HEK293T (cell line): Measurements from ENCODE around the gene BTG4.

ENCODE experiments used
- CTCF ChIA-PET: fragments of 350-600 bp; formaldehyde crosslinking; extraction: SDS; loops from one replicate; lab custom pipeline; 2021; ENCODE audit warnings: antibody characterized with exemption, inconsistent platforms; lab: Yijun Ruan, JAX
- POLR2A ChIA-PET: fragments of 350-600 bp; formaldehyde crosslinking; extraction: SDS; loops from one replicate; lab custom pipeline; 2020; ENCODE audit warnings: antibody characterized with exemption, inconsistent platforms; lab: Yijun Ruan, JAX
- DNase-seq: peaks from one replicate; pipeline ENCODE4 v3.0.0; 2012; ENCODE audit warnings: mixed read lengths; ENCODE audit errors: extremely low spot score
- ARNT ChIP-seq: fragments of 450-650 bp; IDR thresholded peaks from 2 replicates; pipeline ENCODE4 v1.6.1; 2017; ENCODE audit warnings: mild to moderate bottlenecking
- BHLHE40 ChIP-seq: fragments of 450-650 bp; IDR thresholded peaks from 2 replicates; pipeline ENCODE4 v1.6.1; 2016; ENCODE audit warnings: mild to moderate bottlenecking, moderate library complexity, borderline replicate concordance
- CTBP1 ChIP-seq: fragments of 450-650 bp; IDR thresholded peaks from 2 replicates; pipeline ENCODE4 v1.6.1; 2016; ENCODE audit warnings: borderline replicate concordance
- ELF4 ChIP-seq: fragments of 450-650 bp; IDR thresholded peaks from 2 replicates; pipeline ENCODE4 v1.6.1; 2017; ENCODE audit warnings: antibody characterized with exemption
- FOXA1 ChIP-seq: fragments of 450-650 bp; IDR thresholded peaks from 2 replicates; pipeline ENCODE4 v1.6.1; 2016; ENCODE audit warnings: mild to moderate bottlenecking
- FOXK2 ChIP-seq: fragments of 450-650 bp; IDR thresholded peaks from 2 replicates; pipeline ENCODE4 v1.6.1; 2016; ENCODE audit warnings: mild to moderate bottlenecking
- FOXM1 ChIP-seq: fragments of 450-650 bp; IDR thresholded peaks from 2 replicates; pipeline ENCODE4 v1.6.1; 2017; ENCODE audit warnings: mild to moderate bottlenecking, borderline replicate concordance
- HDGF ChIP-seq: fragments of 450-650 bp; IDR thresholded peaks from 2 replicates; pipeline ENCODE4 v1.6.1; 2017; ENCODE audit warnings: antibody characterized with exemption, borderline replicate concordance
- L3MBTL2 ChIP-seq: fragments of 450-650 bp; conservative IDR thresholded peaks from 2 replicates; pipeline ENCODE4 v1.6.1; 2016; ENCODE audit warnings: mild to moderate bottlenecking
- LEF1 ChIP-seq: fragments of 450-650 bp; IDR thresholded peaks from 2 replicates; pipeline ENCODE4 v1.6.1; 2017; ENCODE audit warnings: mild to moderate bottlenecking, borderline replicate concordance
- NFRKB ChIP-seq: fragments of 450-650 bp; IDR thresholded peaks from 2 replicates; pipeline ENCODE4 v1.6.1; 2016; ENCODE audit warnings: mild to moderate bottlenecking, moderate library complexity
- PKNOX1 ChIP-seq: fragments of 450-650 bp; IDR thresholded peaks from 2 replicates; pipeline ENCODE4 v1.6.1; 2016
- SP1 ChIP-seq: fragments of 450-650 bp; IDR thresholded peaks from 2 replicates; pipeline ENCODE4 v1.6.1; 2017
- SUZ12 ChIP-seq: fragments of 450-650 bp; IDR thresholded peaks from 2 replicates; pipeline ENCODE4 v1.6.1; 2016; ENCODE audit warnings: mild to moderate bottlenecking
- TARDBP ChIP-seq: fragments of 450-650 bp; IDR thresholded peaks from 2 replicates; pipeline ENCODE4 v1.6.1; 2016
- ZNF384 ChIP-seq: fragments of 450-650 bp; IDR thresholded peaks from 2 replicates; pipeline ENCODE4 v1.6.1; 2016

Gene BTG4

DNA sequence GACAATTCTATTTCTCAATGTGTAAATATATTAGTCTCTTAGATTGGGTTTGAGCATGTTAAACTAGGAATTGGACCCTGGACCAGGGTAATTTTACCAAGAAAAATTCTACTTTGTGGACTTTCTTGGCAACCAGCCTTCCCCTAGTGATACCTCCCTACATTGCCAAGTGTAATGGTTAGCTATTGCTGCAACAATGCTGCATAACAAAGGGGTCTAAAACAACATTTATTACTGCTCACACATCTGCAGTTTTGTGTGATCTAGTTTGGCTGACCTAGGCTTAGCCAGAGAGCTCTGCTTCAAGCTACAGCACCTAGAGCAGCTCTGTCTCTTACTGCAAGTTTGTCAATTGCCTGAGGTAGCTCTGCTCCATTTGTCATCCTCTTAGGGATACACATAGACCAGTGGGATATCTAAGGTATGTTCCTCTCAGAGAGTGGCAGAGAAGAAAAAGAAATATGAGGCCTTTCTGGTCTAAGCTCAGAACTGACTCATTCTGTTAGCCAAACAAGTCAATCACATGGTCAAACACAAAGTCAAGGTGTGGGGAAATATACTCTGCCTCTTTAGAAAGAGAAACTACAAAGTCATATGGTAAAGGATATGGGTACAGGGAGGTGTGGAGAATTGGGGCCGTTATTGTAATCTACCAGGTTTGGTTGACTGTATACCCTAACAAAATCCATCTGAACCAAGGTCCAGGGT lies 26.4 kb upstream of the BTG4 start:
- CTCF ChIA-PET, result interaction anchor here (1.0 kb wide), 1 partner anchor 66 kb away, joined by 3 read pairs; no protein-coding TSS in a partner anchor

DNA sequence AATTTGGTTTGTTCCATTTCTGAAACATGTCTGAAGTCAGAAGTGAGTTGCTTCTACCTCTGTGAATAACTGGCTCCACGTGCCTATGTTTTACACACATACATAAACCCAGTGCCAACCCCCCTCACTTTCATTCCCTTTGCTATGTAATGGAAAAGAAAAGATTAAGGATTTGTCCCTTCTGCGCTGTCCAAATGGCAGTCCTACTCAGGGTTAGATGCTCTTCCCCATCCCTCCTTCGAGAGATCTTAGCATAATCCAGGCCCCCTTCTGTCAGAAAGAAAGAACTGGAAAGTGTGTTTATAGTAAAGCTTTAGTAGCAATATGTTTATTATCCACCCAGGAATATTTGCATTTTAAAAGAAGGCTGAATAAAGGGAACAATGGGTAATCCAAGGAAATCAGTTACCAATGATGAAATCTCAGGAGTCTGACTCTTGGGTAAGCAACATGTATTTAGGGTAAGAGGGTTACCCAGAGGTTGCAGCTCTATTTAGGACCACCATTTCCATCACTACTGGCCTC lies 25.2 kb upstream of the BTG4 start:
- DNase-seq, result no peak
- POLR2A ChIA-PET, result no interaction called here
- CTCF ChIA-PET, result interaction anchor here (0.6 kb wide), 1 partner anchor 76 kb away, joined by 3 read pairs; no protein-coding TSS in a partner anchor
- TF ChIP-seq HDGF, result no peak
- no peak for TF ChIP-seq SUZ12
- TF ChIP-seq ZNF384, result no peak
- TF ChIP-seq BHLHE40, result no peak
- no peak for TF ChIP-seq ELF4
- no peak for TF ChIP-seq ARNT
- TF ChIP-seq L3MBTL2, result no peak
- TF ChIP-seq CTBP1, result no peak
- no peak for TF ChIP-seq TARDBP
- no peak for TF ChIP-seq FOXA1
- TF ChIP-seq FOXK2, result no peak
- TF ChIP-seq NFRKB, result no peak
- TF ChIP-seq PKNOX1, result no peak
- no peak for TF ChIP-seq FOXM1
- TF ChIP-seq LEF1, result no peak
- TF ChIP-seq SP1, result no peak

More for the DNA sequence above, 26.4 kb upstream of the BTG4 start:
- POLR2A ChIA-PET, result no interaction called here
- no peak for DNase-seq
- no peak for TF ChIP-seq LEF1
- TF ChIP-seq SP1, result no peak
- no peak for TF ChIP-seq ARNT
- no peak for TF ChIP-seq CTBP1
- TF ChIP-seq NFRKB, result no peak
- no peak for TF ChIP-seq BHLHE40
- no peak for TF ChIP-seq FOXM1
- no peak for TF ChIP-seq ZNF384

DNA sequence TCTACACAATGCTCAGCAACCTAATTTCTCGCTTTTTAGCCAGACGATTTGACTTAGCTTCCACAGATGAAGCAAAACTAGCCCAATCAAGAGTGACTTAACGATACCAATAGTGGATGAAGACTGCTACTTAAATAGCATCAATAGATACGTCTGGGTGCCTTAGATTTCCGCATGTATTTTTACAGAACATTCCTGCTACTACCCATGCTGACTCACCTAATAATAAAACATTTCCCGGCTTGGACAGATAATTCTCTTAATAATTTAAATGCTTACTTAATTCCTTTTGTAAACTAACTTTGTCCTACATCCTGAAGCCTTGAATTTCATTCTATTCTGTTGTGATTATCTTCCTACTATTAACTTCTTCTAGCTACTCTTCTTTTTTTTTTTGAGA lies 23.1 kb upstream of the BTG4 start:
- DNase-seq, result no peak
- POLR2A ChIA-PET, result no interaction called here
- TF ChIP-seq NFRKB (no peak), TARDBP (no peak), HDGF (no peak), PKNOX1 (no peak), FOXK2 (no peak), L3MBTL2 (no peak), FOXA1 (no peak), ELF4 (no peak), ZNF384 (no peak), CTBP1 (no peak), LEF1 (no peak), FOXM1 (no peak), SUZ12 (no peak), BHLHE40 (no peak), ARNT (no peak), SP1 (no peak)
- CTCF ChIA-PET, result no interaction called here

GRCh38 chr11:111532365-111532709 lies 20.2 kb upstream of the BTG4 start:
- TF ChIP-seq BHLHE40 (no peak), FOXM1 (no peak), L3MBTL2 (no peak), FOXK2 (no peak), HDGF (no peak), CTBP1 (no peak), NFRKB (no peak), ELF4 (no peak), FOXA1 (no peak), LEF1 (no peak), ARNT (no peak), SP1 (no peak)
- ChIA-PET POLR2A (no interaction called here), CTCF (no interaction called here)
- no peak for DNase-seq

DNA sequence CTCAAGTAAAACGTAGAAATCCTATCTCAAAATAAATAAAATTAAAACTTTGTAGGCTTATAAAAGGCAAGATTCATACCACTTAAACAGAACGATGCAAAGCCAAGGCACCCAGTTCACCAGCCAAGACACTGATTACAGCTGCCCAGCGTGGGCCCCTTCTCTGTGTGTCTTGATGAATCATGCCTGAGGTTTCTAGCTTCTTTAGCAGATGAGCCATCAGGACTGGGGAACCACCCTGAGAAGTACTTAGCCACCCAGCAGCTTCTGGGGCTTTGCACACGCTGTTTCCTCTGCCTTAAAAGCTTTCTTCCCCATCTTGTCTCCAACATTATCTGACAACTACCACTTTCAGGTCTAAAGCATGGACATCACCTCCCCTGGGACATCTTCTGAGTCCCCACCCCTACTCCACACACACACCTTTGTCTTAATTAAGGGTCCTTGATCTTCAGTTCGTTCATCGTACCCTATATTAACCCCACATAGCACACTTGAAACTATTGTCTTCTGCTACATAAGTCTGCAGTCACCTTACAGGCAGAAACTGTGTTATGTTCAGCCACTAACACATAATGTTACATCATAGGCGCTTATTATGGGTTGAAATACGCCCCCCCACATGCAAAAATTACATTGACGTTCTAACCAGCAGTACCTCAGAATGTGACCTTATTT lies 19.6 kb upstream of the BTG4 start:
- ChIA-PET CTCF (no interaction called here), POLR2A (interaction anchor here (0.6 kb wide), 1 partner anchor 9 kb away, joined by 3 read pairs; no protein-coding TSS in a partner anchor)
- TF ChIP-seq CTBP1 (no peak), SP1 (no peak), BHLHE40 (no peak), L3MBTL2 (no peak), FOXA1 (no peak), LEF1 (no peak), ELF4 (no peak), TARDBP (no peak), HDGF (no peak), ARNT (no peak), ZNF384 (no peak), PKNOX1 (no peak), FOXM1 (no peak), FOXK2 (no peak), NFRKB (no peak), SUZ12 (no peak)
- DNase-seq, result no peak
